Ishikawa (cell line): Measurements from ENCODE around the gene GRIK4.

ENCODE experiments used
- CEBPB ChIP-seq: IDR thresholded peaks from 2 replicates; pipeline ENCODE4 v1.6.1; 2012
- EP300 ChIP-seq: IDR thresholded peaks from 2 replicates; pipeline ENCODE4 v1.6.1; 2012; ENCODE audit warnings: borderline replicate concordance
- TF ChIP-seq, protein P1 (sequence below): IDR thresholded peaks from 2 replicates; pipeline ENCODE4 v1.6.1; 2012

DNA sequence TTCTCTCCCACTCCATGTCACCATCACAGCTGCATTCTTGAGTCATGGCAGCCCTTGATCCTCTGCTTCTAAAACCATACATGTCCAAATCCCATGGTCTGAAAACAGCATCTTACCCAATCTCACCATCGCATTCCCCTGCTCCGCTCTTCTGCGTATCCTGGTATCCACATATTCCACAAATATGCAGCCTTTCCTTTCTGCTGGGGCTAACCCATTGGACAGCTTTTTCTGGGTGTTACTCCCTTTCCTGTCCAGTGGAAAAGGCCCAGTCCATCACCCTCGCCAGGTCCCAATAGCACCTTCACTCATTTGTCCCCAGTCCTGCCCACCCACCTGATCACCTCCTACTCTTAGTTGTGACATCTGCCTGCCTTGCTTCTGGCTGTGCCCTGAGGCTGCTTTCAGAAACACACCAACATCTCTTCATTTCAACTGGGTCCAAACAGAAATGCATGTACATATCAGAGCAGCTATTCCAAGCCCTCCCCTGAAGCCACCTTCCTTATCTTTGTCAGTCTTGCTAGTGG lies 274.7 kb downstream of the GRIK4 start:
- TF ChIP-seq CEBPB (no peak), EP300 (no peak)
- TF ChIP-seq, protein P1, sequence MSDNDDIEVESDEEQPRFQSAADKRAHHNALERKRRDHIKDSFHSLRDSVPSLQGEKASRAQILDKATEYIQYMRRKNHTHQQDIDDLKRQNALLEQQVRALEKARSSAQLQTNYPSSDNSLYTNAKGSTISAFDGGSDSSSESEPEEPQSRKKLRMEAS = no peak
